CD4-positive, alpha-beta memory T cell (primary cell): ENCODE measurements around the gene LSS. TPM values are rescaled to one million over a fixed set of nuclear protein-coding genes. Genes with fewer than 3 reads are reported as not detected.
"Not testable (repeated sequence)": the region's sequence is repeated elsewhere in the genome, so short reads cannot be mapped to it uniquely, and the experiment has no call there.

Source experiments
- CTCF ChIA-PET: fragments of 350-600 bp; sonication (Branson Sonifier 250); formaldehyde crosslinking; loops from one replicate; lab custom pipeline; 2021; ENCODE audit warnings: inconsistent platforms; ENCODE audit not compliant: partially characterized antibody; lab: Charles Lee
- POLR2A ChIA-PET: fragments of 350-600 bp; sonication (Branson Sonifier 250); formaldehyde crosslinking; loops from one replicate; lab custom pipeline; 2021; ENCODE audit not compliant: partially characterized antibody; lab: Charles Lee
- DNase-seq, 5 donors: peaks; one replicate each; pipeline versions ENCODE4 v3.0.0 to v3.0.0-alpha.2; 2020 to 2022; ENCODE audit warnings: mixed read lengths in 1 of 5
- H3K27ac ChIP-seq: one replicate; pipeline ENCODE4 v1.7.0; 2013; ENCODE audit warnings: low read depth, low read length
- H3K27me3 ChIP-seq: 2 replicates; pipeline ENCODE4 v1.7.0; 2013; ENCODE audit warnings: mild to moderate bottlenecking, low read length, moderate library complexity; ENCODE audit not compliant: insufficient read depth
- H3K36me3 ChIP-seq: 2 replicates; pipeline ENCODE4 v1.7.0; 2013; ENCODE audit warnings: mild to moderate bottlenecking, low read length, moderate library complexity; ENCODE audit not compliant: insufficient read depth
- H3K4me1 ChIP-seq: 2 replicates; pipeline ENCODE4 v1.7.0; 2013; ENCODE audit warnings: mild to moderate bottlenecking, low read length, moderate library complexity; ENCODE audit not compliant: insufficient read depth
- H3K4me3 ChIP-seq, 2 donors: one replicate each; pipeline ENCODE4 v1.7.0; 2013; ENCODE audit warnings: low read length in 2 of 2, mild to moderate bottlenecking in 1 of 2
- H3K9me3 ChIP-seq, 2 donors: one replicate each; pipeline ENCODE4 v1.7.0; 2013; ENCODE audit warnings: low read length in 2 of 2, control low read depth in 1 of 2; ENCODE audit not compliant: control insufficient read depth in 1 of 2
- H3K27ac Mint-ChIP-seq, 7 donors: one replicate each; pipeline ENCODE4 v1.8.0; 2020 to 2021; ENCODE audit warnings: mixed read lengths in 7 of 7, mild to moderate bottlenecking in 6 of 7, inconsistent platforms in 3 of 7, moderate library complexity in 3 of 7
- H3K27me3 Mint-ChIP-seq, 2 donors: one replicate each; pipeline ENCODE4 v1.8.0; 2020 to 2021; ENCODE audit warnings: mixed read lengths in 2 of 2
- H3K36me3 Mint-ChIP-seq, 2 donors: one replicate each; pipeline ENCODE4 v1.8.0; 2020 to 2021; ENCODE audit warnings: mixed read lengths in 2 of 2, inconsistent platforms in 1 of 2, mild to moderate bottlenecking in 1 of 2
- H3K4me1 Mint-ChIP-seq, 4 donors: one replicate each; pipeline ENCODE4 v1.8.0; 2020 to 2021; ENCODE audit warnings: mixed read lengths in 4 of 4, mild to moderate bottlenecking in 1 of 4
- H3K4me3 Mint-ChIP-seq, 8 donors: one replicate each; pipeline ENCODE4 v1.8.0; 2020 to 2021; ENCODE audit warnings: mixed read lengths in 8 of 8, mild to moderate bottlenecking in 7 of 8, moderate library complexity in 6 of 8, inconsistent platforms in 3 of 8
- H3K9me3 Mint-ChIP-seq, 8 donors: one replicate each; pipeline ENCODE4 v1.8.0; 2020 to 2021; ENCODE audit warnings: mixed read lengths in 8 of 8, mild to moderate bottlenecking in 5 of 8, inconsistent platforms in 3 of 8, moderate library complexity in 1 of 8
- intact Hi-C: fragments of 100-400 bp; cut with micrococcal nuclease; formaldehyde crosslinking; loops from one replicate; pipeline ENCODE4 v1.15.1; 2023
- polyA plus RNA-seq, 2 donors: library from polyadenylated mRNA; unstranded; fragments of 300-500 nt; fragmentation: Illumina TruSeq; gene quantifications; one replicate each; pipeline ENCODE4 v1.2.3, GENCODE V29; 2021
- total RNA-seq, 2 experiments: library from RNA; stranded (reverse); gene quantifications; one replicate each; pipeline ENCODE4 v1.2.3, GENCODE V29; 2021

Gene LSS
- total and polyA plus RNA-seq, 4 experiments from 2014 or later, result 15.3 to 54.5 (median 35.1) TPM

DNA sequence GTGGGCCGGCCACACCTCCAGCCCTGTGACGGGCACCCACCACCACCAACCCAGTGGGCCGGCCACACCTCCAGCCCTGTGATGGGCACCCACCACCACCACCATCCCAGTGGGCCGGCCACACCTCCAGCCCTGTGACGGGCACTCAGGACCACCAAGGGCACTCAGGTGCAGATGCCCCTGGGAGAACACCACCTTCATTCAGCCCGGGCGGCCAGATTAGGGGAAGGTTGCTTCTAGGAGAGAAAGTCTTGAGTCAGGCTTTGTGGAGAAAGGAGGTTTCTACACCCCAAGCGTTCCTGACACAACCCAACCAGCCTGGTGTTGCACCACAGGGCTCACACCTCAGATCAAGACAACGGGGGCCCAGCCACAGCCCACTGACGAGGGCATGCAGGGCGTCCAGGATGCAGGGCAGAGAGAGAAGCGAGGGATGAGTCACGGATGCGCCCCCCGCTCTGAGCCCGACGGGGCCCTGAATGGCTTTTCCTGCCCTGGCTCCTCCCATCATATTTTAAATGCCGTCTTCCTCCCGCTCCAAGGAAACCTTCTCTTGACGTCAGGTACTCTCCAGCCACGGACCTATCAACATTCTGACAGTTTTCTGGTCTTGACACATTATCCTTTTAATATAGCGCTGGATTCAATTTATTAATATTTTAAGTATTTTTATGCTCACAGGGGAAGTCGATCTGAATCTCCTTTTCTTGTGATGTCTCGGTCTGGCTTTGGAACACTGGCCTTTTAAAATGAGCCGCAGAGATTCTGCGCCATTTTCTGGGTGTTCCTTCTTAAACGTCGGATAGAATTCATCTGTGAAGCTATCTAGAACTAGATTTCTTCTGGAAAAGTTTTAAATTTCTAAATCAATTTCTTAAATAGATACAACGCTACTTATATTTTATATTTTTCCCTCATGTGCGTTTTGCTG is 43.7 kb downstream of the LSS start:
- Histone ChIP-seq H3K4me1 (peaks cover 5% of the 10 kb centered on the region), H3K27me3 (peaks cover 4% of the 10 kb centered on the region), H3K27ac (peak overlapping the region; percentile 53), H3K9me3 (no peaks in the 10 kb centered on the region), H3K4me3 (peak overlapping the region; percentile 42), H3K36me3 (no peaks in the 10 kb centered on the region)
- Mint-ChIP-seq H3K4me3 (peak overlapping the region; percentile 76 to 91 (median 84)), H3K4me1 (peaks cover 1 to 11% (median 6%) of the 10 kb centered on the region in 4 donors), H3K9me3 (no peaks in the 10 kb centered on the region), H3K36me3 (no peaks in the 10 kb centered on the region), H3K27ac (peak overlapping the region; percentile 19 to 88 (median 77)), H3K27me3 (peaks cover 2 to 3% of the 10 kb centered on the region in 2 donors)
- ChIA-PET CTCF (no interaction called here), POLR2A (no interaction called here)
- intact Hi-C loops, result loop anchor here (2.0 to 5.0 kb wide), 2 partner anchors 42 kb away; partner anchors contain the start of gene LSS
- peak; percentile 63 to 80 (median 66) for DNase-seq

DNA sequence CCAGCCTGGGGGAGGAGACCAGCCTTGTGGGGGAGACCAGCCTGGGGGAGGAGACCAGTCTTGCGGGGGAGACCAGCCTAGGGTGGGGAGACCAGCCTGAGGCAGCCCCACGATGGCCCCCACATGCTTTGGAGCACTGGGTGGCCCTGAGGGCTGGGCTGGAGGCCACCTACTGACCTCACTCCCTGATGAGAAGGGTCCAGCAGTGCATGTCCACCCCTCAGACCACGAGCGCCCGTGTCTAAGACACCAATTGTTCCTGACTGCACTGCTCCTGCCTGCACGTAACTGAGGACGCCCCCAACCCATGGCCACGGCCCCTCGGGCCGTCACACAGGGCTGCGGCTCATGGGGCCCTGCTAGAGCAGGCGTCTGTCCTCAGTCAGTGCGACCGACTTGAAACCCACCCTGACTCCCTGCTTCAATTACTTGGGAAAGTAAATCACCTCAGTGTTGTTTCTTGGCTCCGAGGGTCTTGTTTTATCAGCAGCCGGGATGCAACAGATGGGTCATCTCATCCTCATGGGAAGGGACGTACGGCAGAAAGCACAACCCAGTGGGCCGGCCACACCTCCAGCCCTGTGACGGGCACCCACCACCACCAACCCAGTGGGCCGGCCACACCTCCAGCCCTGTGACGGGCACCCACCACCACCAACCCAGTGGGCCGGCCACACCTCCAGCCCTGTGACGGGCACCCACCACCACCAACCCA is 44.5 kb downstream of the LSS start, which contains the start of gene SPATC1L:
SPATC1L (minus strand) TSS at position 550 of the 715 bp plus-strand sequence. CDS start 1,643 bp downstream, outside the sequence.
- peaks cover 2 to 3% of the 10 kb centered on the region in 2 donors for H3K27me3 Mint-ChIP-seq
- peaks cover 5% of the 10 kb centered on the region for H3K4me1 ChIP-seq
- POLR2A ChIA-PET, result interaction anchor here (0.7 kb wide), 1 partner anchor 338 kb away, joined by 3 read pairs; no protein-coding TSS in a partner anchor
- peaks cover 1 to 11% (median 6%) of the 10 kb centered on the region in 4 donors for H3K4me1 Mint-ChIP-seq
- peak within 1 kb of the TSS; percentile 19 to 88 (median 77) for H3K27ac Mint-ChIP-seq
- CTCF ChIA-PET, result no interaction called here
- H3K36me3 Mint-ChIP-seq, result no peaks in the 10 kb centered on the region
- H3K27me3 ChIP-seq, result peaks cover 4% of the 10 kb centered on the region
- no peaks in the 10 kb centered on the region for H3K9me3 Mint-ChIP-seq
- H3K9me3 ChIP-seq, result no peaks in the 10 kb centered on the region
- H3K4me3 Mint-ChIP-seq, result peak within 1 kb of the TSS; percentile 76 to 91 (median 84)
- H3K27ac ChIP-seq, result peak within 1 kb of the TSS; percentile 53
- H3K4me3 ChIP-seq, result peak within 1 kb of the TSS; percentile 42 to 59
- DNase-seq, result peak in 1 of 5 donors; percentile 46
- H3K36me3 ChIP-seq, result no peaks in the 10 kb centered on the region
- intact Hi-C loops, result loop anchor here (2.0 kb wide), 1 partner anchor 41 kb away; no protein-coding TSS in a partner anchor

GRCh38 chr21:46183337-46183909 is 45.2 kb downstream of the LSS start:
- H3K36me3 ChIP-seq, CTCF ChIA-PET, H3K27ac Mint-ChIP-seq, H3K27ac ChIP-seq, H3K36me3 Mint-ChIP-seq, H3K4me3 ChIP-seq, H3K27me3 Mint-ChIP-seq, H3K9me3 ChIP-seq, intact Hi-C loops, H3K4me1 ChIP-seq, H3K27me3 ChIP-seq, H3K9me3 Mint-ChIP-seq, DNase-seq: not testable (repeated sequence)
- Mint-ChIP-seq H3K4me1 (peaks cover 1 to 11% (median 6%) of the 10 kb centered on the region in 4 donors), H3K4me3 (peak overlapping the region in 4 of 8 donors; percentile 23 to 60 (median 56))
- POLR2A ChIA-PET, result interaction anchor here (0.7 kb wide), 1 partner anchor 337 kb away, joined by 3 read pairs; no protein-coding TSS in a partner anchor

DNA sequence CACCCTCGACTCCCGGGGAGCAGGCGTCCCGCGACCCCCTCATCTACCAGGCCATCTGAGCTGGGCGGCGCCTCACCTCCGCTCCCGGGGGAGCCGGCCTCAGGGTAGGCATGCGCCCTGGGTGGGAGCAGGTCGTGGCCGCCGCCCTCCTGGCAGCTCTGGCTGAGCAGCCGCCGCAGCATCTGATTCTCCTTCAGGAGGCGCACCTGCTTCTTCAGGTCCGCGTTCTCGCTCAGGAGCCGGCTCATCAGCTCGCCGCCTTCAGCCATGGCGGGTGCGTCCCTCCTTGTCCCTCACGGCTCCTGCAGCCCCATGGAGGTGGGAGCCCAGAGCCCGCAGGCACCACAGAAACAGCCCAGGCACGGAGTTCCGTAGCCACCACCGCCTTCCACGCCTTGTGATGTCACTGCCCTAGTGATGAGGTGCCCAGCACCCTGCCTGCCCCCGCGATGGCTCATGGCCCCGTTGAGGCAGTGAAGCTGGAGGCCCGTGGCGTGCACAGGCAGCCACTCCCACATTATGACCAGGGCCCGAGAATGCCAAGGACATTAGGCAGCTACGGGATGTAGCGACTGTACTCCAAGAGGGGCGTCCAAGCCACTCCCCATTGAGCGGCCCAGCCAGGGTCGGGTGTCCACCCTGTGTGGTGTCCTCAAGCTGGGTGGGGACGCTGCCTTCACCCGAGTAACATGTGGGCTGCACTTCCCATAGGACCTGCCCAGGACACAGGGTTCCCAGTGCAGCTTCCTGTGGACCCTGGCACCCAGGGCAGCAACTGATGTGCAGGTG is 45.8 kb downstream of the LSS start:
- H3K4me3 ChIP-seq, result no peak overlapping the region
- POLR2A ChIA-PET, result no interaction called here
- peaks cover 4% of the 10 kb centered on the region for H3K27me3 ChIP-seq
- no peaks in the 10 kb centered on the region for H3K36me3 Mint-ChIP-seq
- peaks cover 0 to under 1% (median 0%) of the 10 kb centered on the region in 8 donors for H3K9me3 Mint-ChIP-seq
- no peak overlapping the region for H3K27ac ChIP-seq
- peaks cover 1 to 11% (median 6%) of the 10 kb centered on the region in 4 donors for H3K4me1 Mint-ChIP-seq
- H3K9me3 ChIP-seq, result no peaks in the 10 kb centered on the region
- H3K36me3 ChIP-seq, result no peaks in the 10 kb centered on the region
- DNase-seq, result no peak
- CTCF ChIA-PET, result interaction anchor here (1.1 kb wide), 1 partner anchor 40 kb away, joined by 3 read pairs; no protein-coding TSS in a partner anchor
- peaks cover 2 to 3% of the 10 kb centered on the region in 2 donors for H3K27me3 Mint-ChIP-seq
- intact Hi-C loops, result no loop called here
- H3K4me1 ChIP-seq, result peaks cover 5% of the 10 kb centered on the region
- no peak overlapping the region for H3K27ac Mint-ChIP-seq
- peak overlapping the region in 5 of 8 donors; percentile 23 to 60 (median 52) for H3K4me3 Mint-ChIP-seq

GRCh38 chr21:46181953-46182547 is 46.5 kb downstream of the LSS start:
- ChIA-PET POLR2A (no interaction called here), CTCF (interaction anchor here (1.1 kb wide), 1 partner anchor 39 kb away, joined by 3 read pairs; no protein-coding TSS in a partner anchor)
- H3K4me3 ChIP-seq, result no peak overlapping the region
- H3K9me3 ChIP-seq, result no peaks in the 10 kb centered on the region
- H3K27ac ChIP-seq, result no peak overlapping the region
- peaks cover 4% of the 10 kb centered on the region for H3K27me3 ChIP-seq
- peaks cover 2 to 3% of the 10 kb centered on the region in 2 donors for H3K27me3 Mint-ChIP-seq
- DNase-seq, result no peak
- H3K4me1 ChIP-seq, result peaks cover 5% of the 10 kb centered on the region
- no peak overlapping the region for H3K27ac Mint-ChIP-seq
- peaks cover 0 to 2% (median 0%) of the 10 kb centered on the region in 8 donors for H3K9me3 Mint-ChIP-seq
- no peaks in the 10 kb centered on the region for H3K36me3 Mint-ChIP-seq
- no peaks in the 10 kb centered on the region for H3K36me3 ChIP-seq
- peaks cover 1 to 11% (median 6%) of the 10 kb centered on the region in 4 donors for H3K4me1 Mint-ChIP-seq
- intact Hi-C loops, result no loop called here
- H3K4me3 Mint-ChIP-seq, result no peak overlapping the region

GRCh38 chr21:46181436-46181835 is 47.1 kb downstream of the LSS start:
- no peak overlapping the region for H3K27ac Mint-ChIP-seq
- CTCF ChIA-PET, result no interaction called here
- no peaks in the 10 kb centered on the region for H3K36me3 Mint-ChIP-seq
- no peaks in the 10 kb centered on the region for H3K9me3 ChIP-seq
- peaks cover 0 to 3% (median under 1%) of the 10 kb centered on the region in 8 donors for H3K9me3 Mint-ChIP-seq
- DNase-seq, result no peak
- POLR2A ChIA-PET, result no interaction called here
- no peak overlapping the region for H3K4me3 ChIP-seq
- H3K36me3 ChIP-seq, result no peaks in the 10 kb centered on the region
- intact Hi-C loops, result no loop called here
- peaks cover 4% of the 10 kb centered on the region for H3K27me3 ChIP-seq
- no peak overlapping the region for H3K4me3 Mint-ChIP-seq
- H3K27ac ChIP-seq, result no peak overlapping the region
- H3K27me3 Mint-ChIP-seq, result peaks cover 2 to 3% of the 10 kb centered on the region in 2 donors
- peaks cover 5% of the 10 kb centered on the region for H3K4me1 ChIP-seq
- H3K4me1 Mint-ChIP-seq, result peaks cover 1 to 11% (median 6%) of the 10 kb centered on the region in 4 donors
